K562 (cell line): ENCODE data around the gene PHLDA3. TPM values are rescaled to one million over a fixed set of nuclear protein-coding genes. Genes with fewer than 3 reads are reported as not detected.

Experiments
- ATAC-seq: fragments of 200-7000 bp; cut with Tn5 transposase; 3 replicates; pipeline ENCODE4 v1.9.1; 2020; ENCODE audit warnings: moderate library complexity
- BruUV-seq: library from RNA; stranded (reverse); fragments of 400-500 nt; replicated peaks from 2 replicates; lab custom pipeline; 2021; lab: Mats Ljungman, UMichigan
- CTCF ChIA-PET: fragments of 300-600 bp; formaldehyde crosslinking; extraction: SDS; loops from one replicate; lab custom pipeline; 2021; ENCODE audit warnings: low intra/inter-chr PET ratio; lab: Yijun Ruan, JAX
- POLR2A ChIA-PET: fragments of 300-600, 350-650 bp; sonication (Branson Sonifier 250); formaldehyde crosslinking; extraction: SDS; loops from one replicate; lab custom pipeline; 2021; ENCODE audit warnings: antibody characterized with exemption, inconsistent platforms; lab: Yijun Ruan, JAX
- DNase-seq, 4 experiments: peaks; one replicate each; pipeline versions ENCODE4 v3.0.0 to v3.0.0-alpha.2; 2011 to 2018; ENCODE audit warnings: low spot score in 3 of 4, mixed read lengths in 3 of 4; ENCODE audit errors: extremely low read depth in 1 of 4
- FAIRE-seq: peaks from 2 replicates; lab custom pipeline; 2011; peaks lifted over from hg19 to GRCh38; lab: Jason Lieb, UNC
- H2AFZ ChIP-seq: 2 replicates; pipeline ENCODE4 v1.6.0; 2011; ENCODE audit warnings: low read depth, low read length, control low read depth, inconsistent platforms
- H3K27ac ChIP-seq: fragments of 200-600 bp; 3 replicates; pipeline ENCODE4 v1.8.0; 2011; ENCODE audit warnings: low read depth, mild to moderate bottlenecking, control low read depth, inconsistent platforms, low read length, moderate library complexity, mixed read lengths; ENCODE audit errors: extremely low read depth
- H3K27me3 ChIP-seq, 2 experiments: fragments of 300-600 bp in 1 of 2; 2 replicates in 1 of 2; 3 replicates in 1 of 2; pipeline versions ENCODE4 v1.6.0 to v1.8.0; 2011; ENCODE audit warnings: inconsistent platforms in 2 of 2, low read length in 2 of 2, mild to moderate bottlenecking in 1 of 2, mixed read lengths in 1 of 2, moderate library complexity in 1 of 2; ENCODE audit not compliant: control insufficient read depth in 2 of 2, insufficient read depth in 2 of 2
- H3K36me3 ChIP-seq: fragments of 300-600 bp; 3 replicates; pipeline ENCODE4 v1.8.0; 2011; ENCODE audit warnings: mild to moderate bottlenecking, low read length, inconsistent platforms; ENCODE audit not compliant: control insufficient read depth, insufficient read depth
- H3K4me1 ChIP-seq, 2 experiments: fragments of 200-600 bp in 1 of 2; replicated peaks in 1 of 2; 2 replicates in 1 of 2; 3 replicates in 1 of 2; pipeline versions ENCODE4 v1.5.1 to v1.8.0; 2011; ENCODE audit warnings: inconsistent platforms in 2 of 2, low read length in 2 of 2, mild to moderate bottlenecking in 1 of 2, mixed read lengths in 1 of 2, moderate library complexity in 1 of 2; ENCODE audit not compliant: control insufficient read depth in 2 of 2, insufficient read depth in 2 of 2
- H3K4me2 ChIP-seq: 2 replicates; pipeline ENCODE4 v1.6.1; 2011; ENCODE audit warnings: low read length, control low read depth, inconsistent platforms, mixed read lengths; ENCODE audit not compliant: insufficient read depth
- H3K4me3 ChIP-seq: fragments of 200-600 bp; sonication (generic), shearing (Covaris generic); 2 replicates; pipeline ENCODE4 v1.5.1; 2016; ENCODE audit warnings: control low read depth, inconsistent platforms
- H3K79me2 ChIP-seq: fragments of 200-600 bp; 3 replicates; pipeline ENCODE4 v1.8.0; 2011; ENCODE audit warnings: low read length, inconsistent platforms; ENCODE audit not compliant: control insufficient read depth, insufficient read depth
- H3K9ac ChIP-seq, 2 experiments: 2 replicates each; pipeline versions ENCODE4 v1.6.0 to v1.6.1; 2011; ENCODE audit warnings: low read depth in 2 of 2, low read length in 2 of 2, control low read depth in 1 of 2, inconsistent platforms in 1 of 2, mild to moderate bottlenecking in 1 of 2, mixed read lengths in 1 of 2; ENCODE audit not compliant: insufficient read depth in 1 of 2
- H3K9me1 ChIP-seq: one replicate; pipeline ENCODE4 v1.6.0; 2011; ENCODE audit warnings: inconsistent platforms, mild to moderate bottlenecking, low read length, moderate library complexity; ENCODE audit not compliant: control insufficient read depth, insufficient read depth
- H3K9me3 ChIP-seq: replicated peaks from 2 replicates; pipeline ENCODE4 v1.5.1; 2011; ENCODE audit warnings: low read depth, low read length, inconsistent platforms; ENCODE audit not compliant: control insufficient read depth, insufficient read depth
- H4K20me1 ChIP-seq: replicated peaks from 2 replicates; pipeline ENCODE4 v1.6.1; 2011; ENCODE audit warnings: low read length, inconsistent platforms, mixed read lengths; ENCODE audit not compliant: control insufficient read depth, insufficient read depth
- CBFB ChIP-seq: sonication (generic); formaldehyde crosslinking; IDR thresholded peaks from 2 replicates; pipeline ENCODE4 v1.4.0; 2020; ENCODE audit warnings: mild to moderate bottlenecking, missing genetic modification reagents
- CREBBP ChIP-seq: IDR thresholded peaks from one replicate; pipeline ENCODE4 v1.6.1; 2012; ENCODE audit warnings: low read depth, mild to moderate bottlenecking, control low read depth, inconsistent platforms, low read length
- ESRRA ChIP-seq: fragments of 450-650 bp; IDR thresholded peaks from 2 replicates; pipeline ENCODE4 v1.6.1; 2014; ENCODE audit warnings: low read depth, mild to moderate bottlenecking, moderate library complexity, borderline replicate concordance
- HMG20B ChIP-seq: fragments of 250-450 bp; sonication (Bioruptor Pico); IDR thresholded peaks from 2 replicates; pipeline ENCODE4 v1.5.0; 2021; ENCODE audit warnings: mild to moderate bottlenecking
- JUND ChIP-seq, 2 experiments: IDR thresholded peaks; 2 replicates in 1 of 2; 3 replicates in 1 of 2; pipeline ENCODE4 v1.6.1; 2011; ENCODE audit warnings: borderline replicate concordance in 2 of 2, low read depth in 2 of 2, low read length in 2 of 2, improper control_type of control experiment in 1 of 2, missing biosample characterization in 1 of 2, missing genetic modification characterization in 1 of 2, missing genetic modification reagents in 1 of 2
- MEF2A ChIP-seq: IDR thresholded peaks from 2 replicates; pipeline ENCODE4 v1.6.1; 2011; ENCODE audit warnings: low read depth, mild to moderate bottlenecking, low read length, moderate library complexity; ENCODE audit not compliant: control insufficient read depth
- NCOA2 ChIP-seq, 2 experiments: fragments of 450-650 bp; IDR thresholded peaks; 2 replicates each; pipeline ENCODE4 v1.6.1; 2018; ENCODE audit warnings: mild to moderate bottlenecking in 2 of 2, moderate library complexity in 1 of 2; ENCODE audit not compliant: partially characterized antibody in 2 of 2
- PHB2 ChIP-seq: fragments of 450-650 bp; IDR thresholded peaks from 2 replicates; pipeline ENCODE4 v1.6.1; 2017; ENCODE audit warnings: low read depth
- PRPF4 ChIP-seq: fragments of 200-400 bp; formaldehyde crosslinking; IDR thresholded peaks from one replicate; pipeline ENCODE4 v1.6.1; 2017; ENCODE audit warnings: low read length, low read depth, mild to moderate bottlenecking; ENCODE audit not compliant: insufficient read depth, poor library complexity, severe bottlenecking
- PTTG1 ChIP-seq: fragments of 450-650 bp; IDR thresholded peaks from 2 replicates; pipeline ENCODE4 v1.6.1; 2016; ENCODE audit warnings: low read depth, mild to moderate bottlenecking, missing genetic modification characterization, missing compliant biosample characterization
- RBM15 ChIP-seq: fragments of 200-400 bp; formaldehyde crosslinking; IDR thresholded peaks from 2 replicates; pipeline ENCODE4 v1.6.1; 2018; ENCODE audit warnings: mild to moderate bottlenecking, low read length, moderate library complexity; ENCODE audit not compliant: insufficient read depth
- SMC3 ChIP-seq: conservative IDR thresholded peaks from 2 replicates; pipeline ENCODE4 v1.6.1; 2011; ENCODE audit warnings: low read depth, low read length, improper control_type of control experiment; ENCODE audit not compliant: insufficient read depth
- TAF9B ChIP-seq: fragments of 450-650 bp; IDR thresholded peaks from 2 replicates; pipeline ENCODE4 v1.6.1; 2018; ENCODE audit warnings: mild to moderate bottlenecking; ENCODE audit not compliant: partially characterized antibody
- TCF7 ChIP-seq: sonication (generic); IDR thresholded peaks from 2 replicates; pipeline ENCODE4 v1.6.1; 2016; ENCODE audit warnings: antibody characterized with exemption, borderline replicate concordance
- ZBTB43 ChIP-seq: sonication (generic); formaldehyde crosslinking; IDR thresholded peaks from 2 replicates; pipeline ENCODE4 v1.8.0; 2023; ENCODE audit warnings: mild to moderate bottlenecking, missing genetic modification reagents
- ZNF41 ChIP-seq: fragments of 250-450 bp; sonication (Bioruptor Pico); conservative IDR thresholded peaks from 2 replicates; pipeline ENCODE4 v1.4.0; 2020; ENCODE audit warnings: mild to moderate bottlenecking
- WGBS: fragments of 100-300 bp; shearing (Covaris generic); methylation state at CpG from one replicate; pipeline ENCODE4 v1.1.6; 2016; ENCODE audit warnings: low coverage, mixed read lengths; ENCODE audit not compliant: insufficient coverage; ENCODE audit errors: missing lambda C conversion rate; 5-methylcytosine and 5-hydroxymethylcytosine counted together
- in situ Hi-C: fragments of 300-500 bp; cut with MboI; formaldehyde crosslinking; loops from 4 replicates; pipeline ENCODE4 v1.15.0; 2018; ENCODE audit warnings: inconsistent platforms, mixed read lengths
- intact Hi-C: fragments of 100-400 bp; cut with micrococcal nuclease; formaldehyde crosslinking; loops from 2 replicates; pipeline ENCODE4 v1.14.2; 2022
- polyA plus RNA-seq, 8 experiments: library from polyadenylated mRNA; depleted of rRNA in 4 of 8; stranded (reverse) in 5 of 8; unstranded in 3 of 8; fragments of >200 nt; fragmentation: Nextera tagmentation in 2 of 8; fragmentation: Illumina TruSeq in 1 of 8; extraction: Ambion mirVana in 2 of 8; extraction: Trizol in 1 of 8; gene quantifications; 2 replicates each; pipeline versions ENCODE4 v1.2.1 to v1.2.3, GENCODE V29; 2011 to 2014; ENCODE audit warnings: inconsistent platforms in 1 of 8, missing spikeins in 1 of 8
- total RNA-seq, 7 experiments: library from RNA; depleted of rRNA in 6 of 7; stranded (reverse); fragments of >200 nt in 6 of 7; fragmentation: Illumina TruSeq in 2 of 7; extraction: Trizol in 2 of 7; gene quantifications; 2 replicates each; pipeline versions ENCODE4 v1.2.1 to v1.2.3, GENCODE V29; 2011 to 2021; ENCODE audit warnings: low replicate concordance in 1 of 7

Gene PHLDA3
- total and polyA plus RNA-seq, 9 of the 15 experiments (the other 6 are each of a cell fraction or from before 2014, with no cell fraction given), result 0.11 to 0.27 TPM; not detected in 7

- no peak for ATAC-seq
- FAIRE-seq, result no peak
- ChIA-PET CTCF (interaction anchor here (0.6 kb wide), 1 partner anchor 28 kb away, joined by 3 read pairs; no protein-coding TSS in a partner anchor), POLR2A (interaction anchor here (1.5 kb wide), 1 partner anchor 26 kb away, joined by 3 read pairs; no protein-coding TSS in a partner anchor)
- DNase-seq, result no peak
- no peak overlapping the region for H3K4me3 ChIP-seq
- in situ Hi-C loops, result no loop called here
- intact Hi-C loops, result no loop called here
- H3K9me3 ChIP-seq, result no peaks in the 10 kb centered on the region
- H3K36me3 ChIP-seq, result no peaks in the 10 kb centered on the region
- H3K4me2 ChIP-seq, result no peak overlapping the region
- peaks cover 4% of the 10 kb centered on the region for H3K9me1 ChIP-seq
- no TSS peak for BruUV-seq
- WGBS, result 5% methylated on average over 6 of the region's 6 CpGs
- no peak overlapping the region for H2AFZ ChIP-seq
- H4K20me1 ChIP-seq, result no peaks in the 10 kb centered on the region; the same call in 1 of the 2 replicates
- no peak overlapping the region for H3K9ac ChIP-seq
- no peak overlapping the region for H3K27ac ChIP-seq
- H3K4me1 ChIP-seq, result peaks cover 19 to 20% of the 10 kb centered on the region in 2 experiments
- H3K27me3 ChIP-seq, result peaks cover 18 to 35% of the 10 kb centered on the region in 2 experiments
- no peaks in the 10 kb centered on the region for H3K79me2 ChIP-seq
- TF ChIP-seq ESRRA, result no peak
- no peak for TF ChIP-seq ZNF41
- TF ChIP-seq SMC3, result no peak
- TF ChIP-seq MEF2A, result no peak
- TF ChIP-seq PTTG1 (tag), result no peak
- no peak for TF ChIP-seq PHB2
- TF ChIP-seq TCF7, result no peak
- no peak for TF ChIP-seq CBFB
- TF ChIP-seq PRPF4, result no peak
- no peak for TF ChIP-seq ZBTB43 (CRISPR knock-in tag)
- no peak for TF ChIP-seq CREBBP
- no peak for TF ChIP-seq RBM15
- no peak for TF ChIP-seq TAF9B
- TF ChIP-seq NCOA2 (IDR thresholded peaks at IDR 0.05; ENCODE audit: partially characterized antibody in 2 of 2), result no peak
- TF ChIP-seq JUND (IDR thresholded peaks at IDR 0.05; ENCODE audit: borderline replicate concordance, low read depth, low read length), result no peak
- TF ChIP-seq JUND (tag; IDR thresholded peaks at IDR 0.05; ENCODE audit: borderline replicate concordance, low read depth, low read length), result no peak
- no peak for TF ChIP-seq HMG20B (CRISPR knock-in tag)
These were observed 7.8 kb upstream of the PHLDA3 start for GRCh38 chr1:201476670-201477344.
